GM18867 (cell line): ENCODE data around the gene CDH13.

ENCODE experiments used
- ATAC-seq: cut with Tn5 transposase; IDR thresholded peaks from one replicate; pipeline ENCODE4 v1.9.1; 2021; ENCODE audit warnings: mild to moderate bottlenecking, moderate library complexity; ENCODE audit not compliant: unreplicated experiment

CDH13 gene

GRCh38 chr16:82649766-82650165 is 23.0 kb downstream of the CDH13 start:
- ATAC-seq = no peak

- no peak for ATAC-seq
Measured at GRCh38 chr16:82650804-82651203, 24.0 kb downstream of the CDH13 start.

- peak; percentile 73 for ATAC-seq
Measured at GRCh38 chr16:82651921-82652601, 25.3 kb downstream of the CDH13 start.

DNA sequence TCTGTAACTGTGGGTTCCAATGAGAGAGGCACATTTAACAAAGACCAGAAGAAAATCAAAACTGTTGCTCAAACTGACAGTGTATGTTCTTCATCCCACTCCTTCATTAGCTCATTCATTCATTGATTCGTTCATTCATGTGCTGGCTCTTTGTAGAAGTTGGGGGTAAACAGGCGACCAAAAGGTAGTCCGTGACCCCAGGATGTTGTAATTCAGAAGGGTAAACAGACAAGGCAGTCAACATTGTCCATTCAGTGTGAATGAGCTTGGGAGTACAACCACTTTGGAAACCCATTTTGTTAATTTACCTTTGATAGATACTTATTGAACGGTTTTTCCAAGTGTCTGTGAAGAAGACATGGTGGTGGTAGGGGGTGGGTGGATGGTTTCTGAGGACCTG is 26.1 kb downstream of the CDH13 start:
- ATAC-seq = no peak

DNA sequence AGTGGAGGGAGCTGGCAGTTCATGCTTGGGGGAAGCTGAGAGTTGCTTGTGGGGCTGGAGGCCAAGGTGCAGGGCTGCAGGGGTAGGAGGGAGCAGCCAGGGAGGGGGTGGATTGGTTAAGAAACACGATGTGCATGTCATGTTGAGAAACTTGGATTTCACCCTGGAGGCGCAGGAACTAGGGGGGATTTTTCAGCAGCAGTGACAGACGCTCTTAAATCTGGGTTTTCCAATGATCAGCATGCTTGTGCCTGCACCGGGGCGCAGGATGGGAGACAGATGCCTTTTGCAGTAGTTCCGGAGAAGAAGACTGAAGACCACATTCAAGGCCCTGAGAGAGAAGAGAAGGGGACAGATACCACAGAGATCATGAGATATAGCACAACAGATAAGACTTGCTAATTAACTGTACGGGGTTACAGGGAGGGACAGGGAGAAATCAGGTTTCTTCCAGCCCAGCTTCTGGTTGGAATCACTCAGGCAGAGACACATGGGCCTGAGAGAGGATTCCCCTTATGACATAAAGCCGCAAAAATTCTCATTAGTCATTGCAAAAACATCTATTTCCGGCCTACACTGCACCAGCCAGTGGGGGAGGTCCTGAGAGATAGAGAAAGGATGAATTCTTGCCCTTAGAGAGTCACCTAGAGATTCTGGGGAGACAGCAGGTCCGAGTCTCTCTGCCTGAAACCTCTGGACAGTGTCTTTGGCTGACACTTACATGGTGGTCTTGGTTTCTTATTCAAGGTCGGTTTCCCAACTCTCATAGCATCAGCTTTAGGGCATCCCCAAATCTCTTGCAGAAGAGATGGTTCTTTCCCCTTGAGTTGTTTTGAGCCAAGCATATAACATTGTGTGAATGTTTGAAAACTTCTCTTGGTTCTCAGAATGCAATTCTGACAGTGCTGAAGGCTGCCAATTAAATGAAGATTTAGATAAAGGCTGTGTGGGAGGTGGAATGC is 27.1 kb downstream of the CDH13 start:
- ATAC-seq = peak; percentile 77

DNA sequence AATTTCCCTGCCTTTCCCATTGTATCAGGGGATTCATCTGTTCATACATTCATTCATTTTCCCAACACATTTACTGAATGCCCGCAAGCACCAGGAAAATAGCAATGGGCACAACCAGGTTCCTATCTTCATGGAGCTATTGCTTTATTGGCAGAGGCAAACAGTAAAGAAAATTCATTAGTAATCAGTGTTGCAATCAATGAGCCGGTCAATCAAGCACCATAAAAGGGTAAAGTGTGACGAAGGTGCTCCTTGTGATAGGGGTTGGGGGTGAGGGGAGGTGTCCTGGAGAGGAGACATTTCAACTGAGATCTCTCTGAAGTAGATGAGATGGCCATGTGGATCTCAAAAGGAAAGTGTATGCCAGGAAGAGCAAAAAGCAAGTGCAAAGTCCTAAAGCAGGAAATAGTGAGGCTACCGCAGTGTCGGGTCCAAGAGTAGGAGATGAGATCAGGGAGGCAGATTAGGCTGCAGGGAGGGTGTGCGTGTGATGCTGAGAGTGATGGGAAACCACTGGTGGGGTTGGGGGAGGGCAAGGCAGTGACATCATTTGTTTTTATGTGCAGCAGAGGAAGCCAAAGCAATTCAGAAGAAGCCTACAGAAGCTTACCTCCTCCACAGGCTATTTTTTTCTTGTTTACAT is 28.4 kb downstream of the CDH13 start:
- ATAC-seq = no peak

DNA sequence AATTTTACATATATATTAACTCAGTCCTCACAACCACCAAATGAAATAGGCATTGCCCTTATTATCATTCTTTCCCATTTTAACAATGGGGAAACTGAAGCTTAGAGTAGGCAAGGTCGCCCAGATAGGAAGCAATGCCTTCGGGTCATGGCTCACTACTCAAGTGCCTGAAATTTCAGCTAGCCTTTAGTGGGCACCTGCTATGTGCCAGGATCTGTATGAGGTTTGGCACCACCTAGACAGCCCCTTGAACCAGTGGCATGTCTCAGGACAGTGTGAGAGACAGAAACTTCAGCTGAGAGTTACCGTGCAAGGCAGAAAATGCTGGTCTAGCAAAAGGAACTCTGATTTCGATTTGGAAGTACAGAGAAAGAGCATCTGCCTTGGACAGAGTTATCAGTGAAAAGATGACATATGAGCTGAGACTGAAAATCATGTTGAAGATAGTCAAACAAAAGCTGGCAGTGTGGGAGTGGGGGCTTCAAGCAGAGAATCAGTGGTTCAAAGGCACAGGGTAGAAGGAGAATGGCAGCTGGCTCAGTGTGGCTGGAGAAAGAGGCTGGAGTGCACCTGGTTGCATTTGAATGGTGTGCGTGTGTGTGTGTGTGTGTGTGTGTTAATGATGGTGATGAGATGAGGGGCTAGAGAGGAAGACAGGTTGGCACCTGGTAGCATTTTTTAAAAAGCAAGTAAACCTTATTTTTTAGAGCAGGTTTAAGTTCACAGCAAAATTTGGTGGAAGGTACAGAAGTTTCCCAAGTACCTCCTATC is 29.1 kb downstream of the CDH13 start:
- ATAC-seq = no peak

DNA sequence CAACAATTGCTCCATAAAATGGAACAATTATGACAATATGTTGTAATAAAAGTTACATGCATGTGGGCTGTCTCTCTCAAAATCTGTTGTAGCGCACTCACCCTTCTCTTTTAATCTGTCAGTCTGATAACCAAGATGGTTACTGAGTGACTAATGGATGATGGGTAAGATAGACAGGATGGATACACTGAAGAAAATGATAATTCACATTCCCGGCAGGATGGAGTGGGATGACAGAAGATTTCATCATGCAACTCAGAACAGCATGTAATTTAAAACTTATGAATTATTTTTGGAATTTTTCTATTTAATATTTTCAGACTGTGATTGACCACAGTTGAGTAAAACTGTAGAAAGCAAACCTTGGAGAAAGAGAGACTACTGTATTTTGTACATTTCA is 30.5 kb downstream of the CDH13 start:
- ATAC-seq = no peak

- no peak for ATAC-seq
Measured at GRCh38 chr16:82657786-82658185, 31.0 kb downstream of the CDH13 start.

DNA sequence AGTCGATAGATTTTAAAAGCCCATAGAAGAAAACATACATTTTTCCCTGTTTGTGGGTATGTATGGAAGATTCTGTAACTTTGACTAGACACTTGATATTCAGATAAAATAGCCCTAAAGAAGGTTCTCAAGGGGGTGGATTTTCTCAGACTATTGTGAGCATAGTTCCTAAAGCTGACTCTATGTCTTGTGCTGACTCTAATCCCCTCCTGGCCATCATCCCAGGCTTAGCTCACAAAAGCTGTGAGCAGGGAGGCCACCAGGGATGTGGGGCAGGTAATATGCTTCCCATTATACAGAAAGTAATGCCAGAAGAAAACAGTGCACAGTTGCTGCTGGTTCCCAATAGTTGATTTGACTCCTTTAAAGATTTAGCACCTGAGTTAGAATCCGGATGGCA is 32.0 kb downstream of the CDH13 start:
- ATAC-seq = no peak

- no peak for ATAC-seq
Measured at GRCh38 chr16:82660075-82660645, 33.4 kb downstream of the CDH13 start.

DNA sequence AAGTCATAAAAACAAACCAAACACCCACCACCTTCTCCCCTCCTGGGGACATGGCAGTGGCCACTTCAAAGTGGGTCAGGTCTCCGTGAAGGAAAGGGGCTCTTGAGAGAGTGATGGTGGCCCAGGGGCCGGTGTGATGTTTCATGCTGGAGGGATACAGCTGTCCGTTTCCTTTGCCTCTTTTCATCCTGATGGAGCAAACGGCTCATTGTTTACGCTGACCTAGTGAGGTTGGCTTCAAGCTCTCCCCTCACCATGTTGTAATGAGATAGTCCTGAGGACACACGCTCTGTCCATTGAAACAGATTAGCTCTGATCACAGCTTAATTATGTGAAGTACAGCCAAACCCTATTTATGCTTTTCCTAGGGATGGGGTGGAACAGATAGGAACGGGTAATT is 34.2 kb downstream of the CDH13 start:
- ATAC-seq = no peak

DNA sequence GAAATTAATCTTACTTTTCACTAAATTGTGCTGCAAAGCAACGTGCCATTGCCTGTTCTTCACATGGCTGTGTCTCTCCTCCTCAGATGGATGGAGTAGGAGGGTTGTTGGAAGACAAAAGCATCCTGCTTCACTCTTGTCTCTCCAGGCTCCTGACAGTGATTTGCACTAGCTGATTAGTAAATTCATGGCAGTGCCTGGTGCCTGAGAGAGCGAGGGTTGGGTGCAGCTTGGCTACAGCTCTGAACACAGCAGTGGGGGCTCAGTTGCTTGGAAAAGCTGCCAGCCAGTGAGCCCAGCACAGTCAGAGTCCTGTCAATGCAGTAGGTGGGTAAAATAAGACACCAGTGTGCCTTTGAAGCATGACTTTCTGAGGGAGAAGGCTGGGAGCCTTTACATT is 37.4 kb downstream of the CDH13 start:
- no peak for ATAC-seq

DNA sequence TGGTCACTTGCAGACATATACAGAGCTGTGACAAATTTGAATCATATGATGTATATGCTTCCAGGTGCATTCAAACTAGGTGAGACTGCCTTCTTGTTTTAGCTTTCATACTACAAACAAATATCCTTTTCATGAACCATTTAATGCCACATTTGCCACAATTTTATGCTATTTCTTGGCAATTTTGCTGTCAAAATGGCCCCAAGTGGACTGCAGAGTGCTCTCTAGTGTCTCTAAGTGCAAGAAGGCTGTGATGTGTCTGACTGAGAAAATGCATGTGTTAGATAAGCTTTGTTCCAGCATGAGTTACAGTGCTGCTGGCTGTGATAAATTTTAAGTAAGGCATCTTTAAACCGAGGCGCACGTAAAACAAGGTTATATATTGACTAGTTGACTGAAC is 38.3 kb downstream of the CDH13 start:
- ATAC-seq = no peak

DNA sequence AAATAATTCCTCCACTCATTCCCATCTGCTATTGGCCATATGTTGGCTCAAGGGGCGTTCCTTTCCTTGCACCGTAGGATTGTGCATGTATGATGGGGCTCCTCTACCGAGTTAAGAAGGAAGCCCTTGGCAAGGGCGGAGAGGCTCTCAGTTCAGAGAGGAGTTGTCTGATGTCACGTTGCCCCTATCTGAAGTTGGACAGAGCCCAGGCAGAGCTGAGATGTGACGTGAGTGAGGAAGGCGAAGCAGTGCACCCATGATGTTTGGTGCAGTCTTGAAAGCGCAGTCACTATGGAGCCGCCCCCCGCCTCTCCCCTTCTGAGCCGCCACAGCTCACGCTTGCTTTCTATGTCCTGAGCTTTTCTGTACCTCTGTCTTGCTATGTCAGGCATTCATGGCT is 40.7 kb downstream of the CDH13 start:
- ATAC-seq = no peak

- ATAC-seq = no peak
Measured at GRCh38 chr16:82668094-82668493, 41.3 kb downstream of the CDH13 start.

DNA sequence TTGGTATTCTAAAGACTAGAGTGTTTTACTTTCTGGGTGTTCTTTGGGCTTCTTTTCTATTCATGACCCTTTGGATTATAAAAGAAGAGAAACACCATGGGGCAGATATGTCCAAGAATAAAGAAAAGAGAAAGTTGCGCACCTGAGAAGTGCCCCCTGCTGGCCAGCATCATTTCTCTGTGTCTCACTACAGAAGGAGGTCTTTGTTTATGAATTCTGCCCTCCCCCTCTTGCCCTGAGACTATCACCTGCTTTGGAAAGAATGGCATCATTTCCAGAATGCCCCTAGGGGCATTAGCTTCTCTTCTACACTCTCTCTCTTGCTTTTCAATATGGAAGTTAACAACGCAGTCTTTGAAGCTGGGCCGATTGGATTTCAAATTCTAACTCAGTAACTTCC is 45.0 kb downstream of the CDH13 start:
- ATAC-seq = no peak

DNA sequence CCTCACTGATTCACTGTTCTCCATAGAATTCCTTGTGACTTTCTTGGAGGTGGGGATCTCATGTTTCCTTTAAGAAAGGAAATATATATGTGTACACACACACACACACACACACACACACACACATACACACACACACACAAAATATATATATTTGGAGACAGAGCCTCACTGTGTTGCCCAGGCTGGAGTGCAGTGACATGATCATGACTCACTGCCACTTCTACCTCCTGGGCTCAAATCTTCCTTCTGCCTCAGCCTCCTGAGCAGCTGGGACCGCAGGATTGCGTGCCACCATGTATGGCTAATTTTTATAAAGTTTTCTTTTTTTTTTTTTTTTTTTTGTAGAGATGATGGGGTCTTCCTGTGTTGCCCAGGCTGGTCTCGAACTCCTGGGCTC is 45.9 kb downstream of the CDH13 start:
- no peak for ATAC-seq

DNA sequence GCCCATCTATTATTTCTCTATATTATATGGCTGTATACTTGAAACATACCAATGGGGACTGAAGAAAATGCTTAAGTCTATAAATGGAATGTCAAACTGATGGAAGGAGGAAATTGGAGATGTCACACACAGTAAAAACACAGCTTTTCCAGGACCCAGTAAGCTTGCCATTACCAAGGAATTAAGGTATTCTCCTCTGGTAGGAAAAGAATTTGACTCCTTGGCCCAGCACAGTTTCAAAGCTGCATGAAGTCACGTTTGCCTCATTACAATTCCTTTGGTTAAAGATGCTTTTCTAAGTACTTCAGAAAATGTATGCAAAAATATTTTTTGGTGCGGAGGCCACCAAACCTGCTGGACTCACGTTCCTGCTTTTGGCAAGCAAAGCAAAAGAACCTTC is 48.5 kb downstream of the CDH13 start:
- ATAC-seq = no peak

- ATAC-seq = no peak
Measured at GRCh38 chr16:82681592-82681991, 54.8 kb downstream of the CDH13 start.

DNA sequence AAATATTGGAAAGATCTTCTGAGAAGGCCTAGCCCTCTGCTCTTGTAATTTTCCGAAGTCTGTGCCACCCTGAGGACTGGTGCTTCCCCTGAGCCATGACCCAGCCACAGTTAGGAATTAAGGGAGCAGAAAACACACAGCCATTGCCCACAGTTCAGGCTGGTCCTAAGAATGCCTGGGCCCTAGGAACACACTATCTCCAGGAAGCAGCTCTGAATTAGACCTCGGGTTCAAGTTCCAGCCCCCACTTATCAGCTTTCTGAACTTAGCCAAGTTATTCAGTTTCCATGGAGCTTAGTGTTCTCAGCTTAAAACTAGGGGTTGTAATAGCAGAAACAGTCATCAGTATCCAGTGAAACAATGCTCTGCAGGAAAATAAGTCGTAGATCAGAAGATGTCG is 56.0 kb downstream of the CDH13 start:
- ATAC-seq = no peak
